SU-DHL-6 (cell line): ENCODE results near the gene PRODH2.

ENCODE experiments used
- EZH2phosphoT487 ChIP-seq: fragments of 200-600 bp; sonication (generic), shearing (Covaris generic); conservative IDR thresholded peaks from 2 replicates; pipeline ENCODE4 v1.6.1; 2018; ENCODE audit warnings: mild to moderate bottlenecking, antibody characterized with exemption, low read length, moderate library complexity, mixed read lengths
- TF ChIP-seq, protein P1 (sequence below): fragments of 200-600 bp; sonication (generic); IDR thresholded peaks from one replicate; pipeline ENCODE4 v1.5.1; 2017; ENCODE audit warnings: antibody characterized with exemption, mild to moderate bottlenecking, low read length, moderate library complexity; ENCODE audit not compliant: insufficient read depth, poor library complexity, severe bottlenecking

DNA sequence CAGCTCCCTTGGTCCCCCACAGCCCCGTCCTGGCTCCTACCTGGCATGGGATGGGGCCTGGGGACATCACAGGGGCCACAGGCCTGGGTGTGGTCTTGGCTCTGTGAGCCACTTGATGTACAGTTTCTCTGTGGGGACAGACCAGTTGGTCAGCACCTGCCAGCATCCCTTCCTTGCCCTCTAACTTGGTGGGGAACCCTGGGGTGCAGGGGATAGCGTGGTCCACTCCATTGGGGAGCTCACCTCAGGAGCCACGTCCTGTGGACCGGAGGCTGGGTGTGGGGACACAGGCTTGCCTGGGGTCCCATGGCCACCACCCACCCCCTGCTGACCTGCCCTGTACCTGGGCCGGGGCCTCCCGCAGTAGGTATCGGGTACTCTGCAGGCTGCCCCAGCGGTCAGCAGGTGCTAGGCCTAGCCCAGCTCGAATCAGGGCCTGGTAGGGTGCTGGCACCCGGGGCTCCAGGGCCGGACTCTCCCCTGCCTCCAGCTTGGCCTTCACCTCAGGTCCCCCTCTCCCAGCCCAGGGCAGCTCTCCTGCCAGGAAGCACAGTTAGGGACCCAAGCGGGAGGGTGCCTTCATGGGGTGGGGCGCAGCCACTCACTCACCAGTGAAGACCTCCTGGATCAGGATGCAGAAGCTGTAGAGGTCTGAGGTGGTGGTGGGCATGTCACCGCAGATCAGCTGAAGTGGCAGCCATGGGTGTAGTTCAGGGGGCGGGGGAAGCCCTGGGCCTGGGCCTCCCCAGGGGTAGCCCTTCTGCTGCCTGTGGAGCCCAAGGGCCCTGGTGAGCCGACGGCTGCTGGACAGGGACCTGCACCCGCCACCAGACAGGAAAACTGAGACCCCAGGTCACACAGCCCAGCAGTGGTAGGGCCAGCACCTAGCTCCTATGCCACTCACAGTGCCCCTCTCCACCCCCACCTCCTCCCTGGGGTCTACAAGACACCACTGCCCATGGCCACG lies 22.4 kb downstream of the PRODH2 start:
- no peak for TF ChIP-seq EZH2phosphoT487
- TF ChIP-seq, protein P1, sequence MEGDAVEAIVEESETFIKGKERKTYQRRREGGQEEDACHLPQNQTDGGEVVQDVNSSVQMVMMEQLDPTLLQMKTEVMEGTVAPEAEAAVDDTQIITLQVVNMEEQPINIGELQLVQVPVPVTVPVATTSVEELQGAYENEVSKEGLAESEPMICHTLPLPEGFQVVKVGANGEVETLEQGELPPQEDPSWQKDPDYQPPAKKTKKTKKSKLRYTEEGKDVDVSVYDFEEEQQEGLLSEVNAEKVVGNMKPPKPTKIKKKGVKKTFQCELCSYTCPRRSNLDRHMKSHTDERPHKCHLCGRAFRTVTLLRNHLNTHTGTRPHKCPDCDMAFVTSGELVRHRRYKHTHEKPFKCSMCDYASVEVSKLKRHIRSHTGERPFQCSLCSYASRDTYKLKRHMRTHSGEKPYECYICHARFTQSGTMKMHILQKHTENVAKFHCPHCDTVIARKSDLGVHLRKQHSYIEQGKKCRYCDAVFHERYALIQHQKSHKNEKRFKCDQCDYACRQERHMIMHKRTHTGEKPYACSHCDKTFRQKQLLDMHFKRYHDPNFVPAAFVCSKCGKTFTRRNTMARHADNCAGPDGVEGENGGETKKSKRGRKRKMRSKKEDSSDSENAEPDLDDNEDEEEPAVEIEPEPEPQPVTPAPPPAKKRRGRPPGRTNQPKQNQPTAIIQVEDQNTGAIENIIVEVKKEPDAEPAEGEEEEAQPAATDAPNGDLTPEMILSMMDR = no peak
